GM21447 (cell line): ENCODE measurements around the gene FUT8.
A peak's percentile ranks its signal among the peaks of the same experiment; 100 is the strongest.

Source experiments
- ATAC-seq: cut with Tn5 transposase; IDR thresholded peaks from one replicate; pipeline ENCODE4 v1.9.1; 2021; ENCODE audit not compliant: unreplicated experiment

The FUT8 gene

DNA sequence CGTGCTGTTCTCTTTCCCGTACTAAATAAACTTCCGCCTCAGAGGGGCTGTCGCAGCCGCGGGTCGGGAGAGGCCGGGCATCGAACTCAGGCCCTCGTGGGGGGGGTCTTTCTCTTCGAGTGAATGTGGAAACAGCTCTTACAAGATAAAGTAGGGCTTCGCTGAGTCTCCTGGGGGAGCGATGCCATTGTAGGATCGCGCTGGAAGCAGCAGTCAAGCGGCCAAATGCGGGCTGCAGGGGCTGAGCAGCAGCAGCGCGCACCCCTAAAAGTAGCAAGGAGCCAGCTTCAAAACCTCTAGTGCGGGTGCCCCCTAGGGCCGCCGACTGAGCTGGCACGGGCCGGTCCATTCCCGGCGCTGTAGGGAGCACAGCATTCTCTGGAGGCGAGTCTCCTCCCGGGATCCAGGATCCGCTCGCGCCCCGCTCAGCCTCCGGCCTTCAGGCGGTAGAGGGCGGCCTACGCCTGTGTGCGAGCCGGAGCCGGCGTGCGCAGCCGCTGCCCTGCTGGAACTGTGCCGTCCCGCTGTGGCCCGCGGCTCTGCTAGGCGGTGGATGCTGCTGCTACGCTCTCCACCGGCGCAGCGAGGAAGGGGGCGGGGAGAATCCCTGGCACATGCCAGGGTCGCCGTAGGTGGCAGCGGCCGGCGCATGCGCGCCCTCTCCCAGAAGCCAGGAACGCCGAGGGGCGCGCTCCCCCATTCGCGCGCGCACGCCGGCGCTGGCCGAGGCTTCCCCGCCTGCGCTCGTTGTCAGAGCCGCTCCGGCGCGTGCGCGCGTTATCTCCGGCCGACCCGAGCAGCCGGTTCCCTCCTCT, at the start of gene FUT8:
FUT8 (plus strand) TSS at position 699 of the 815 bp plus-strand sequence. CDS start 148,834 bp downstream, outside the sequence.
- peak; percentile 62 for ATAC-seq

DNA sequence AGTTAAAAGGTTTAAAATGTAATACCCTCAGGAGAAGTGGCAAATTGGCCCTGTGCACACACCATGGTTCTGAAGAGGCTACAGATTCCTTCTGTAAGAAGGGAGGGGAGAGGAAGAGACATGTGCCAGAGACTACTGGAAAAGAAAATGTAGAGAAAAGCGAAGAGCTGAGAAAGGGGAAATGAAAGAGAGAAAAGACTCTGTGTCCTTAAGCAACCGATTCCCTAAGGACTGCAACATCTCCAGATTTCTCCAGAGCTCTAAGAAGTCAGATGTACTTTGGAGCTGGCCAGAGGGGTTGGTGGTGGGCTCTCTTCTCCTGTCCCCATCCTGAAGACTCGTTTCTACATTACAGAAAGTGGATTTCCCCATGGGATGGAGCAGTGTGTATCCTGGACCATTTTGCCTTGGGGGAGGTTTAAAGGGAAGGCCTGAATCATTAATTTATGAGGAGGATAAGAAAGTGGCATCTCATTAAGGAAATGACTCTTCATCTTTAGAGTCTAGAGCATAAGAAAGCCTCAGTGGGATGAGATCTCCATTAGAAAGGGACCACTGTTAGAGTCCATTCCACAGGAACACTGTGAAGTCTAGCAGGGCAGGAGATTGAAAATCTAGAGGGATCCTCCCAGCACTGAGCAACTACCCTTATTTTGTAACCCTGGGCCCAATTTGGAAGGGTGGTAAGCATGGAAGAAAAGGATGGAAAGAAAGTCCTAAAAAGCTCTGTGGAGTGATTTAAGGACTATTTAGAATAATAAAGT, 45.5 kb upstream of the FUT8 start:
- no peak for ATAC-seq

DNA sequence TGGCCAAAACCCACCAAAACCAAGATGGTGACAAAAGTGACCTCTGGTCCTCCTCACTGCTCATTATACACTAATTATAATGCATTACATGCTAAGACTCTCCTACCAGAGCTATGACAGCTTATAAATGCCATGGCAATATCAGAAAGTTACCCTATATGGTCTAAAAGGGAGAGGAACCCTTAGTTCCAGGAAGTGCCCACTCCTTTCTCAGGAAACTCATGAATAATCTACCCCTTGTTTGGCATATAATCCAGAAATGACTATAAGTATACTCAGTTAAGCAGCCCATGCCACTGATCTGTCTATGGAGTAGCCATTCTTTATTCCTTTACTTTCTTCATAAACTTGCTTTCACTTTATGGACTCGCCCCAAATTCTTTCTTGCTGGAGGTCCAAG, 43.0 kb upstream of the FUT8 start:
- ATAC-seq, result no peak

DNA sequence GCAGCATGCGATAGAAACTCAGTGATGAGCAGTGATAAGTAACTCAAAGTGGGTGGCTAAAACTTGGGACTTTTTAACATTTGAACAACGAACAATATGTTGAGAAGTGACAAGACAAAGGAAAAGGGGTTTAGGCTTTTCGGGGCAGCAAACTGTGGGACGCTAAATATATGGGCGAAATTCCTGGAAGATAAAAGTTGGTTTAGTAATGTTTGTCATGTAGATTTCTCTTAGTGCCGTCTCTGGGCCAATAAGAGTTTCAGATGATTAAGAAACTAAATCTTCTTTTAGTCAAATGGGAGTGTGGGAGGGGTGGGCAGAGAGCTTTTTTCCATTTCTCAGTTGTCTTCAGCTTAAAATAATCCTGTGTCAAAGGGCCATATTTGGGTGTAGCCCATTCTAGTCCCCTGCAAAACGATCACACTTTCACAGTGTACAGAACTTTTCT, 41.7 kb upstream of the FUT8 start:
- ATAC-seq, result no peak

DNA sequence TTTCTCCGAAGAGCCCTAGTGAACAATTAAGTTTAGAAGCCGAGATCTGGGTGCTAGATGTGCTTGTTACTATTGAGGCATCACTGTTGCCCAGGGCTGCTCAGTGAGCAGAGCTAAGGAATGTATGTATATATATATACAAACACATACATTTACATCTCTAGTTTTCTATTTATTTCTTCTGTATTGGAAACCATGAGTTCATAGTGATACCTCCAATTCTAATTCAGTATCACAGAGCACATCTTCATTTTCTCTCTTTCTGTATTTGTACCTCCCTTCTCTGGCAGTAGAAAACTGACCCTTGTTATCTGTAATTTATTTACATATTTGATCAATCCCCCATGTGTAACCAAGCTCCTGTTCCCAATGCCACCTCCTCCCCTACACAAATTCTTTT, 40.7 kb upstream of the FUT8 start:
- ATAC-seq, result no peak

DNA sequence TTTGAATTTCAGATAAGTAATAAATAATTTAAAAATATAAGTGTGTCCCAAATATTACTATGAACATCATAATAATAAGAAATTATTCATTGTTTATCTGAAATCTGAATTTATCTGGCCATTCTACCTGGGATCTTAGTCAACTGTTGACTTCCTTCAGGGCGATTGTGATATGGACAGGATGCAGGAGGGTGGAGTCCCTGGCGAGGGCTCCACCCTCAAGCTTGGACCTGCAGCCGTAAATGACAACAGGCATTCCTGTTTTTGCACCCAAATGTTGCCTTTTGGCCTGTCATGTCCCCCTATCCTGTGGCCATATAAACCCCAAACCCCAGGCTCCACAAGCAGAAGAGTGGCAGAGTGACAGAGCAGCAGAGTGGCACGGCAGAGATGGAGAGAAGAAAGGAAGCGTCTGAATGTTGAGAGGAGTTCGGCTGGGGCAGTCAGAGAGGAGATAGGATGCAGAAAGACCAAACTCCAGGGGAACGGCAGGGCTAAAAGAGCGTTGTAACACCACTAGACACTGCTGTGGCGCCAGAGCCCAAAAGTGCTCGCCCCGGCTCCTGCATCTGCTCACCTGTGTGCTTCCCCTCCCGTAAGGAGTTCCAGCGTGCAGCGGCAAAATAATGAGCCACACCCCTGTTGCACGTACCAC, 39.4 kb upstream of the FUT8 start:
- ATAC-seq, result no peak

DNA sequence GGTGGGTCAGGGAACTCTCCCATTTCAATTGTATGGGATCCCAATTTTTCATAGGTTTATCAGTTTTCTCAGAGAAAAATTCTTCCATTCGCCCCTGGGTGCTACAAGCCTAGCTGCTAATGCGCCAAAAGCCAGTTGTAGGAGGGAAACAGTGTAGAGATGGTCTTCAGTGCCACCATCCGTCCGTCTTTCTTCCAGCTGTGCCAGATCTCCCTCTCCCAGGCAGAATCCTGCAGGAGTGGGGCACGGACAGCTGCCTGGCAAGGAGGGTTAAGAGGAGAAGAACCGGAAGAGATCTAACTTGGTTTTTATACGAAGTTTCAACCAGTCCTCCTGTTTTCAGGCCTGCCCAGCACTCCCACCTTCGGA, 38.9 kb upstream of the FUT8 start:
- ATAC-seq, result no peak

DNA sequence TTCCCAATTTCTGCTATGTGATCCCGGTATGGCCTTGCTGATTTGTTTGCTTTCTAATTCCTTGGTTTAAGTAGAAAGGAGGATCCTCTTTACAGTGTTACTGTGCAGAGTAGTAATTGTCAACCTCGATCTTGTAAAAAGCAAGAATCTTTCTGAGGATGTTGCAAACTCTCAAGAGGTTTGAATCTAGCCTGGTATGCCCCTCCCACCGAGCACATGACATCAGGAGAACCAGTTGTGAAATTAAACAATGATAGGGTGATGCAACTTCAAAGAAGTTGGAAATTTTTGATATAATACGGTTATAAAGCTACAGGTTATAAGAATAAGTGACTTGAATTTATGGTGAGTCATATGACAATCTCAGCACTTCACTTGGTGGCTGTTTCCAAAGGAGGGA, 35.0 kb upstream of the FUT8 start:
- ATAC-seq, result no peak

DNA sequence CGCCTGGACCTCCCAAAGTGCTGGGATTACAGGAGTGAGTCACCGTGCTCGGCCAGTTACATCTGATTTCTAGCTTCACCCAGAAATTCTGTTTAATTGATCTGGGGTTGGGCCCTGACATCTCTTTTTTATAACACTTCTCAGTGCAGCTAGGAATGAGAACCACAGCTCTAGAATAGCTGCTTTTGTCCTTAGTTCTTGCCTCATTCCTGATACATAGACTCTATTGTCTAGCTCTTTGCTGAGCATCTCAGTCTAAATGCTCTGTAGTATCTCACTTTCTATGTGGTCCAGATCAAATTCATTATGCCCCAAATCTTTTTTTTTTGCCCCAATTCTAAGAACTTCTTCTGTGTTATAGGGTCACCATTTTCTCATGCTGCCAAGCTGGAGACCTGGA, 29.9 kb upstream of the FUT8 start:
- ATAC-seq, result no peak

DNA sequence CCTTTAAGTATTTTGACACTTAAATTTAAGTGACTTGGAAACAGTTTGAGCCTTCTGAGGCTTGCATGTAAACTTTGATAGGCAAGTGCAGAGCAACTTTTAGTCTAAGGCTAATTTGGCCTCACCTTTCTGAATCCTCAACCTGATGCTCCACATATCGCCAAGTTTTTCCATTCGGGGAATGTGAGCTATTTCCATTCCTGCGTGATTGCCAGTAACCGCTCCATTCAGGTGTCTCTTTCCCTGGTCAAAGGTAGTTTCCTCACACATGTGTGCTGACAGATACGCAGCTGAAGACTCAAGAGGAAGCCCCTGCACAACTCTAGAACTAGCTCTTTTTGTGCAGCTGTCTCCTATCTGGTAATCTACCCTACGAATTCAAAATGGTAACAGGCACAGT, 25.4 kb upstream of the FUT8 start:
- no peak for ATAC-seq

DNA sequence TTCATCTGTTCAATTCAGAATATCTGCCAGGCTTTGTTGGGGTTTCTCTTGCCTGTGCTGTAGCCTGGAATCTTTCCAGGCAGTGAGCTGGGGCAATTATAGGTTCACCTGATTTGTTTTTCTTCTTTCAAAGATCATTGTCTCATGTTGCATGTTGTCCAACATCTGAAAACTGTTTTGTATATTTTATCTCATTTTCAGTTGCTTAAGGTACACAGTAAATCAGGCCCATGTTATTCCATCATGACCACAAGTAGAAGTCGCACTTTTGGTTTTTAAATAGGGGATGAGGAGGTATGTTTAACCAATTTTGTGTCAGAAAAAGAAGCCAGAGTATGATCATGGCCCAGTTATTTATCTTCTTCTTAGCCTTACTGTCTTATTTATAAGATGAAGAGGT, 24.9 kb upstream of the FUT8 start:
- ATAC-seq, result no peak

DNA sequence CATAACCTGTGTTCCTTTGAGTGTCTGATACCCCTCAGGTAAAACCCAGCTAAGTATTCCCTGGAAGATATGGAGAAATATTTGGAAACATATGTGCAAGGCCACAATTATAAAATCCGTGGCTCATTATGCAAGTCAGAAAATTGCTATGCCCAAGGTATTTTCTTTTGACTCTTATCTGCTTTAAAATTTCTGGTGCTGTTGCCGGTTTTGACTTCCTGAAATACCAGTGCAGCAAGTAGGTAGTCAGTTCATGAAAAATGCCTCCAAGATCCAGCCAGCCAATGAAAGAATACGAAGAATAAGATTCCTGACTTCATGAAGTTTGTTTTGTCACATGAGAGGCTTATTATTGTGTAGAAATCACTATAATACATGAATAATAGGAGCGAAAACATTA, 20.2 kb upstream of the FUT8 start:
- ATAC-seq, result no peak

DNA sequence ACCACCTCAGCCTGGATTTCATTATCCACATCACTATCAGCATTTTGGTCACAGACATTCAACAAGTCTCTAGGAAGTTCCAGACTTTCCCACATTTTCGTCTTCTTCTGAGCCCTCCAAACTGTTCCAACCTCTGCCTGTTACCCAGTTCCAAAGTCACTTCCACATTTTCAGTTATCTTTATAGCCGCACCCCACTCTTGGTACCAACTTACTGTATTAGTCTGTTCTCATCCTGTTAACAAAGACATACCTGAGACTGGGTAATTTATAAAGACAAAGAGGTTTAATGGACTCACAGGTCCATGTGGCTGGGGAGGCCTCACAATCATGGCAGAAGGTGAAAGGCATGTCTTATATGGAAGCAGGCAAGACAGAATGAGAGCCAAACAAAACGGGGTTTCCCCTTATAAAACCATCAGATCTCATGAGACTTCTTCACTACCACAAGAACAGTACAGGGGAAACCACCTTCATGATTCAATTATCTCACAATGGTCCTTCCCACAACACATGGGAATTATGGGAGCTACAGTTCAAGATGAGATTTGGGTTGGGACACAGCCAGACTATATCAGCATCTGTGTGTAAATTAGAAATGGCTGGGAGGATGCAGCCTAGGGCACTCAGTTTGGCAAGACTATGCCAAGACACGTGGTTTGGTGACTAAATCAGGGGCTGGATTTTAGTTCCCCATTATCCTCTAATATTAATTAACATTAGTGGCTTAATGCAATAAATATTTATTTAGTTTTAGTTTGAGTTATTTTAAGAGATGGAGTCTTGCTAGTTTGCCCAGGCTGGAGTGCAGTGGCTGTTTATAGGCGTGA, 16.2 kb upstream of the FUT8 start:
- no peak for ATAC-seq

DNA sequence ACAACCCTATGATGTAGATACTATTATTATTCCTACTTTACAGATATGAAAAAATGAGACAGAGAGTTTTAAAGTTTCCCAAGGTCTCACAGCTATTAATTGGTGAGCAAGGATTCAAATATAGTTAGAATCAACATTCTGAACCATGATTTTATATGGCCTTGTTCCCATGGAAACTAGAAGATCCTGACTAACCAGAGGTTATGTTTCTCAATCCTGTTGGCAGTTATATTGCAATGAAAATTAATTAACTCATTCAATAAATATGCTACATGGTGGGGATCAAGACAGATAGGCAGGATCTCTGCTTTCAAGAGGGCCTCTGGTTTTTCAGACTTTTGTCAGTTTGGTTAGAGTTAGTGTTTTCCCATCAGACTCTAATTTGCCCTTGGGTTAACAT, 9.3 kb upstream of the FUT8 start:
- no peak for ATAC-seq

DNA sequence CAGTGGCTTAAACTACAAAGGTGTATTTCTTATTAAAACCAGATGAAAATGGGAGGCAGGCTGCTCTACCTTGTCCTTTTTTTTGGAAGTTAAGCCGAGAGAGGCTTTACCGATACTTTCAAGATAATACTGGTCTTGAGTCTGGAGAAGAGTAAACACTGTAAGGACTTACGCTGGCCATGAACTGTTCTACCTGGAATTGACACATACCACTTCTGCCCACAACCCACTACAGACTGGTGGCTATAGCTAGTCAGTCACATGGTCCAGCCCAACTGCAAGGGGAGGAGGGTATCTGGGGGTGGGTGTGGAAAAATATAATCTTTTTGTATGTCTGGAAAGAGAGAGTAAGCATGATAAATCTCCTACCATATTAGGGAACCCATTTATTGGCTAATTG, 4.4 kb upstream of the FUT8 start:
- no peak for ATAC-seq

DNA sequence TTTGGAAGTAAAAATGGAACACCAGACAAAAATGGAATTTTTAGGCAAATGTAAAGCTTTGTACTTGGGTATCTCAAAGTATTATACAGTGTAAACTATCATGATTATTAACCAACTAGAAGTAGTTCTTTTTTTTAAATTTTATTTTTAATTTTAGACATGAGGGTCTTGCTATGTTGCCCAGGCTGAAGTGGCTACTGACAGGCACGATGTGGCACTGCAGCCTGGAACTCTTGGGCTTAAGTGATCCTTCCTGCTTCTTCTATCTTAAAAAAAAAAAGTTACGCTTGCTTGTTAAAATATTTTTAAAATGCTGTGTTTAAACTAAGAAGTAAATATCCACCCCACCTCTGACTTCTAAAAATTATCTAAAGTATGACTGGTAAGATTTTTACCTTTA, 1.9 kb upstream of the FUT8 start:
- no peak for ATAC-seq

DNA sequence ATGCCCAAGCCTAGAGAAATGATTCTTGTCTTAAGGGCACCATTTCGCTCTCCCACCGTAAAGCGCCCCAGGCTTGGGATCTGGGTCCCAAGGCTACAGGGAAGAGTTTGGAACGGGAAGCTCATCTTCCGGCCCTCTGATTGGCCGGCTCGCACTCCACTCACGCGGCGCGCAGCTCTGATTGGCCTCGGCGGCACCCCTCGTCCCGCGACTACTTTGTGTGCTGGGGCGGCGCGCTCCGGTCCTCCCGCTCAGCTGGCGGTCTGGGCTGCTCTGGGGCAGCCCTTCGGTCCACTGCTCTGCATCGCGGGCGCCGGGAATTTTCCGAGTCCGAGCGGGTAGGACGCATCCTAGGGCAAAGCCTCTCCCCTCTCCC, 886 bp upstream of the FUT8 start:
- peak; percentile 55 for ATAC-seq

DNA sequence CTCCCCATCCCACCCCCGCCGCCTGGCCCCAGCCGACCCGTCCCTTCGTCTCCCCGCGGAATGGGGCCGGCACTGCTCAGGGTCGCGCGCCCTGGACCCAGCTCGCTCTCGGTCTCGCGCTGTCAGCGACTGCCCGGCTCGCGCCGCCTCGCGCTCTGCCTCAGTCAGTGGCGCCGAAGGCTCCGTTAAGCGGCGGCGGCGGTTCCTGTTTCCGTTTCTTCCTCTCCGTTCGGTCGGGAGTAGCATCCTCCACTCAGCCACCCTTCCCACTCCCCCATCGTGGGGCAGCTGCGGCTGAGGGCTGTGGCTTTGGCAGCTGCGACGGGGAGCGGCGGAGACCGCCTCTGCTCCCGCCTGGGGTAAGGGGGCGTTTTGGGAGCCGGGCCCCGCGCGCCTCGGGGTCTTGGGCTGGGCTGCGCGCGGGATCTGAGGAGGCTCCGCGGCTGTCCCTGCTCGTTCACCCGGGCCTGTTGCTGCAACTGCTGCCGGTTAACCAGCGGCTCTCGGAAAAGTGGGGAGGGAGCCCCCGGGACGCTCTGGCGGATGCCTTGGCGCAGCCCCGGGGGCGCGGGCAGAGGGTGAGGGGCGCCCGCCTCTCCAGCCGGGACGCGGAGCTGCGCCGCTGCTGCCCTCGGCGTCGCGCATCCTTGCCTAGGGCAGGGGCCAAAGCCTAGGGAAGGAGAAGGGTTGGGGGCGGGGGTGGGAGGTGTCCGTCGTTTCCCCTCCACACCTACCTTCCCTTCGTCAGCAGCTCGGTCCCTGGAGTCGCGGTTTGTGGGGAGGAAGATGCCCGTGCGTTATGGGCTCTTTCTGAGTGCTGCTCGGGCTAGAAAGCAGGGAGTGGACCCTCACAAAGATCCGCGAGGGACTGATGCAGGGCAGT, 567 bp downstream of the FUT8 start:
- ATAC-seq, result peak; percentile 42

DNA sequence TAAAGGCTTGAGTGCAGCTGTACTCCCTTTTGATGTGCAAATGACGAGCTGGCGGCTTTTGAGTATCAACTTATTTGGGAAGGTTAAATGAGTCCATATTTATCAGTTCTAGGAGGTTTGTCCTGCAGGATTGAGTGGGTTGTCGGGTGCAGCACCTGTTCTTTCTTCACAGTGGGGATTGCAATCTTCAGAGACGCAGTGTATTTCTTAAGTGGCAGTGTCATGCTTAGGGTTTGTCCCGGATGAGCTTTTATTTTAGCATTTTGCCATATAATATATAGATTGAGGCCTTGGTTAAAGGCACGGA, 1.2 kb downstream of the FUT8 start:
- ATAC-seq, result no peak

DNA sequence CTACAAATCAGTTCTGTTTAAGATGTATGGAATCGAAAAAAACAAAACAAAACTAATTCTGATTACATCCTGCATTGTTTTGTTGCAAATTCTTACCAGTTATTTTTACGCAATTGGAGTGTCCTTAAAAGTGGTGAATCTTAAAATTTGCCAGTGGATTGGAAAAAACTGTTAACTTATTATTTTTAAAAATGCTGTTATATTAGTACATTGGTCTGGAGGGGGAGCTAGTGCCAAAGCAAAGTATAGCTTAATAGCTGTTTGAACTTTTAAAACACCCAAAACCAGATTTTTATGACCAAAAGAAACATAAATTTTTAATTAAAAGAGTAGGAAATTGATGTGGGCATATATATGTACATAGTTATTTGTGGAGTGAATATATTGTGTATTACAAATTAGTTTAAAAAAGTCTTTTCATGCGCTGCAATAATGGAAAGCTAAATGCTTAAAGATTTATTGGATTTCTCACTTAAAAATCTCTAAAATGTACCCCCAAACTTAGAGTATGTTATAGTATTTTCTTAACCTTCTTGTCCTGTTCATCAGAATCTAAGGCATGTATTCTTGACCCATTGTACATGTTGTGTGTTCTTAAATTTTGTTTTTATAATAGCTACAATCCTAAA, 2.5 kb downstream of the FUT8 start:
- ATAC-seq, result no peak
